Smooth muscle cell (in vitro differentiated cells): ENCODE measurements around the gene GATD1. TPM values are rescaled to one million over a fixed set of nuclear protein-coding genes. Genes with fewer than 3 reads are reported as not detected.

Experiments used
- DNase-seq: peaks from one replicate; lab custom pipeline; 2025; ENCODE audit not compliant: unreplicated experiment; lab: John Stamatoyannopoulos, UW
- H2AFZ ChIP-seq: fragments of 200-600 bp; sonication (generic); 2 replicates; pipeline ENCODE4 v1.6.0; 2016; ENCODE audit warnings: antibody characterized with exemption, low read depth, mild to moderate bottlenecking
- H3F3A ChIP-seq: fragments of 200-600 bp; sonication (generic); 2 replicates; pipeline ENCODE4 v1.6.0; 2017; ENCODE audit warnings: antibody characterized with exemption, low read depth
- H3K27ac ChIP-seq: fragments of 200-600 bp; sonication (generic); 2 replicates; pipeline ENCODE4 v1.5.1; 2016; ENCODE audit warnings: low read depth, mild to moderate bottlenecking
- H3K27me3 ChIP-seq: fragments of 200-600 bp; sonication (generic); 2 replicates; pipeline ENCODE4 v1.6.1; 2016; ENCODE audit warnings: low read depth, mild to moderate bottlenecking
- H3K36me3 ChIP-seq: fragments of 200-600 bp; sonication (generic); 2 replicates; pipeline ENCODE4 v1.5.1; 2016; ENCODE audit warnings: low read depth
- H3K4me1 ChIP-seq: fragments of 200-600 bp; sonication (generic); 2 replicates; pipeline ENCODE4 v1.5.1; 2016; ENCODE audit warnings: low read depth
- H3K4me2 ChIP-seq: fragments of 200-600 bp; sonication (generic); 2 replicates; pipeline ENCODE4 v1.6.0; 2016; ENCODE audit warnings: mild to moderate bottlenecking
- H3K4me3 ChIP-seq: fragments of 200-600 bp; sonication (generic); 2 replicates; pipeline ENCODE4 v1.5.1; 2016; ENCODE audit warnings: mild to moderate bottlenecking
- H3K79me2 ChIP-seq: fragments of 200-600 bp; sonication (generic); 2 replicates; pipeline ENCODE4 v1.6.0; 2016; ENCODE audit warnings: low read depth, mild to moderate bottlenecking
- H3K9ac ChIP-seq: fragments of 200-600 bp; sonication (generic); 2 replicates; pipeline ENCODE4 v1.6.0; 2016; ENCODE audit warnings: low read depth
- H3K9me3 ChIP-seq: fragments of 200-600 bp; sonication (generic); replicated peaks from 2 replicates; pipeline ENCODE4 v1.5.1; 2016; ENCODE audit warnings: low read depth
- H4K20me1 ChIP-seq: fragments of 200-600 bp; sonication (generic); 2 replicates; pipeline ENCODE4 v1.6.0; 2016; ENCODE audit warnings: low read depth
- CTCF ChIP-seq: fragments of 200-600 bp; sonication (generic); IDR thresholded peaks from 2 replicates; pipeline ENCODE4 v1.5.1; 2017; ENCODE audit warnings: borderline replicate concordance, mild to moderate bottlenecking, antibody characterized with exemption; ENCODE audit not compliant: insufficient read depth, poor library complexity, severe bottlenecking
- WGBS: methylation state at CpG from one replicate; pipeline ENCODE4 v1.1.7; 2016; ENCODE audit warnings: low lambda C conversion rate; 5-methylcytosine and 5-hydroxymethylcytosine counted together
- polyA plus RNA-seq: library from polyadenylated mRNA; unstranded; fragments of >200 nt; fragmentation: Nextera tagmentation; extraction: Ambion mirVana; gene quantifications from 2 replicates; pipeline ENCODE4 v1.2.1, GENCODE V29; 2016
- total RNA-seq: library from RNA; depleted of rRNA; stranded (reverse); fragments of >200 nt; gene quantifications from 2 replicates; pipeline ENCODE4 v1.2.3, GENCODE V29; 2014

The GATD1 gene
- total and polyA plus RNA-seq, 2 experiments from 2014 or later, result 11.7 to 12.9 TPM

- 93% methylated on average over 15 of the region's 15 CpGs for WGBS
- H3K4me1 ChIP-seq, result peaks cover 10% of the 10 kb centered on the region
- no peaks in the 10 kb centered on the region for H4K20me1 ChIP-seq
- H2AFZ ChIP-seq, result no peak overlapping the region
- peaks cover 21% of the 10 kb centered on the region for H3K27me3 ChIP-seq
- no peak overlapping the region for H3K27ac ChIP-seq
- H3K79me2 ChIP-seq, result no peaks in the 10 kb centered on the region
- no peak overlapping the region for H3K9ac ChIP-seq
- no peaks in the 10 kb centered on the region for H3F3A ChIP-seq
- no peaks in the 10 kb centered on the region for H3K36me3 ChIP-seq
- H3K4me2 ChIP-seq, result no peak overlapping the region
- no peak overlapping the region for H3K4me3 ChIP-seq
- DNase-seq, result no peak
- H3K9me3 ChIP-seq, result no peaks in the 10 kb centered on the region
- no peak for TF ChIP-seq CTCF
Observed at GRCh38 chr11:728901-729491, 48.3 kb downstream of the GATD1 start.

GRCh38 chr11:727859-728748 is 49.2 kb downstream of the GATD1 start:
- Histone ChIP-seq H3F3A (no peaks in the 10 kb centered on the region), H3K4me3 (no peak overlapping the region), H4K20me1 (peaks cover 4% of the 10 kb centered on the region), H3K9me3 (no peaks in the 10 kb centered on the region), H3K9ac (peak overlapping the region; percentile 55), H2AFZ (no peak overlapping the region), H3K27ac (peak overlapping the region; percentile 78), H3K4me2 (peak overlapping the region; percentile 27), H3K79me2 (no peaks in the 10 kb centered on the region), H3K4me1 (peaks cover 10% of the 10 kb centered on the region), H3K27me3 (peaks cover 21% of the 10 kb centered on the region), H3K36me3 (no peaks in the 10 kb centered on the region)
- peak; percentile 99 for TF ChIP-seq CTCF
- peak; percentile 60 for DNase-seq
- 33% methylated on average over 28 of the region's 31 CpGs for WGBS

- DNase-seq, result no peak
- H3K36me3 ChIP-seq, result no peaks in the 10 kb centered on the region
- peak overlapping the region; percentile 78 for H3K27ac ChIP-seq
- no peak for TF ChIP-seq CTCF
- peaks cover 6% of the 10 kb centered on the region for H4K20me1 ChIP-seq
- peak overlapping the region; percentile 27 for H3K4me2 ChIP-seq
- 96% methylated on average over 12 of the region's 12 CpGs for WGBS
- no peak overlapping the region for H2AFZ ChIP-seq
- peaks cover 21% of the 10 kb centered on the region for H3K27me3 ChIP-seq
- no peaks in the 10 kb centered on the region for H3K9me3 ChIP-seq
- peak overlapping the region; percentile 55 for H3K9ac ChIP-seq
- no peak overlapping the region for H3K4me3 ChIP-seq
- H3K79me2 ChIP-seq, result no peaks in the 10 kb centered on the region
- H3K4me1 ChIP-seq, result peaks cover 10% of the 10 kb centered on the region
- no peaks in the 10 kb centered on the region for H3F3A ChIP-seq
Observed at GRCh38 chr11:727281-727701, 50.0 kb downstream of the GATD1 start.
